HG03066 (cell line): ENCODE results near the gene FAM153A.
"Not testable (repeated sequence)": the region's sequence is repeated elsewhere in the genome, so short reads cannot be mapped to it uniquely, and the experiment has no call there.

Experiments
- ATAC-seq: cut with Tn5 transposase; IDR thresholded peaks from one replicate; pipeline ENCODE4 v1.9.1; 2021; ENCODE audit warnings: low read depth; ENCODE audit not compliant: unreplicated experiment

The FAM153A gene

DNA sequence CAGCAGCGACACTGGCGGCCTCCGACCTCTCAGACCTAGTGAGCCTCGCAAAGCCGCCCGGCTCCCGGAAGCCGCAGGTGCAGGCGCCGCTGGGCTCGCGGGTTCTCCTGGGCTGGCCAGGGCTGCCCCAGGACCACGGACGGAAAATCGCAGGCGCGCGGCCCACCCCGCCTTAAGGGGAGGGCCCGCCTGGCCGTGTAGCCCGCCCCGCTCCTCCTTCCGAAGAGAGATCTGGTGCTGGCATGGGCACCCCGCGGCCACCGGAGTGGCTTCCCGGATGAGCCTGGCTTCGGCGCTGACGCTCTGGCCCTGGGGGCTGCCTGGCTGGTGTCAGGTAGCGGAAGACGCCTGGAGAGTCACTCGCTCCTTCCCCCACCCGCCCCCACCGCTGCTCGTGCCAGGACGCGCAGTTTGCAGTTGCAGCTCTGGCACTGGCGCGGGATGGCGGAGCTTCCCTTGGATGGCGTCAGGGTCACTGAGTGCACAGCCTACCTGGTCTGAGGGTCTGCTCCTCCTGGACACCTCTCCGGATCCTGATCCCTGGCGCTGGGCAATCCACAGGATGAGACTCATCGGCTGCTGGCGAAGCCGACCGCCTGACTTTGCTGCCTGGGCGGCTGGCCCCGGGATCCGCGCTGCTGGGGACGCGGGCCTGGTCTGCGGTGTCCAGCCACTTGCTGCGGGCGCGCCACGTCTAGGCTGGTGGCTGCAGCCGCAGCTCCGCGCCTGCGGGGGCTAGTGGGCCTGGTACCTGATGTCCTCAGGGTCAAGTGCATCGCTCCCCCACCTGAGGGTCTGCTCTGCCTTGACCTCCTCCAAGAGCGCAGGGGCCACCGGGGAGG is at the start of gene FAM153A:
Gene FAM153A (minus strand): TSS at position 108 of the 842 bp plus-strand sequence.
- not testable (repeated sequence) for ATAC-seq

DNA sequence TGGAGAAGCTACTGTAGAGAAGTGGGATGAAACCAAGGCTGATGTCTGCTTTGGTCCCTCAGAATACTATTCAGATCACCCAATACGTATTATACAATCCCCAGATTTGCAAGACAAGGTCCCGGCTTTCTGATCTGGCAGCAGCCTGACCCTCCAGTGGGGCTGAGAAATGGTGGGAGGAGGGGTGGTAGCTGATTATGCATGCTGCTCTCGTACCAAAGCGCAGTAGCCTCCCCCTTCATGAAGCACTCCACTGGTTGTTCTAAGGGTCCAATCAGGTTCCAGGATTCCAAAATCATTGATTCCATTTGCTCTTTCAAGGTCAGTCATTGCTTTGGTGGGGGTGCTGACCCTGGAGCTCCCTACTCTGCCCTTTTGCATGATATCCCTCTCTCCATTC is 49.6 kb upstream of the FAM153A start:
- ATAC-seq = not testable (repeated sequence)

GRCh38 chr5:177826073-177826472 is 43.4 kb upstream of the FAM153A start:
- ATAC-seq = not testable (repeated sequence)

GRCh38 chr5:177824776-177825175 is 42.1 kb upstream of the FAM153A start:
- not testable (repeated sequence) for ATAC-seq

DNA sequence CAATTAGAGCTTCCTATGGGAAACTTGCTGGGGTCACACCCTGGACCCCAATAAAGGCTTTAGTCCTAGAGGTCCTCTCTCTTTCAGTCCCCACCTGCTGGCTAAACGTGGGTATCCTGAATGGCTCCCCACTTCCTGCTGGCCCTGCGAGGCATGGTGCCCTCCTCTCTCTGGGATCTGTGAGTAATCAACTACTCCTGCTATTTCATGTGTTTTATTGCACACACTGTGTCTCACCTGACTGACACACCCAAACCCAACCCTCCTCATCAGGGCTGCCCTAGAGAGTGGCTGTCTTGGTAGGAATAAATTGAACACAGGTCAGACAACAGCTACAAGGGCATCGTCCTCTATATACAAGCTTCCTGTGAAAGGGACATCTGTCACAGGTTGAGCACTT is 39.8 kb upstream of the FAM153A start:
- not testable (repeated sequence) for ATAC-seq

DNA sequence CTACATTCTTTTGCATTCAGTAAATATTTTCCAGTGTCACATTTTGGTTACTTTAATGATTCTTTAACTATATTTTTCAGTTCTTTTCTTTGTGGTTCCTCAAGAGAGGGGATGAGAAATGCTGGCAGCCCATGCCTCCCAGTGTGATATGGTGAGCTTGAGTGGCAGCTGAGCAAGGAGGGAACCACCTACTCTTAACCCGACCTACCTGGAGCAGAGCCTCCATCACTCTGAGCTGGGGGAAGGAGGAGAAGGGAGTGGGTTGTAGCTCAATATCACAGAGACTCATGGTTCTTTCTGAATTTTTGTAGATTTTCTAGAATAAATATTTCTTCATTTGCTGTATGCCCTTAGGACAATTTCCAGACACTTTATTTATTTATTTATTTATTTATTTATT is 37.0 kb upstream of the FAM153A start:
- ATAC-seq = not testable (repeated sequence)

- not testable (repeated sequence) for ATAC-seq
These were observed 30.2 kb upstream of the FAM153A start for GRCh38 chr5:177812814-177813425.

DNA sequence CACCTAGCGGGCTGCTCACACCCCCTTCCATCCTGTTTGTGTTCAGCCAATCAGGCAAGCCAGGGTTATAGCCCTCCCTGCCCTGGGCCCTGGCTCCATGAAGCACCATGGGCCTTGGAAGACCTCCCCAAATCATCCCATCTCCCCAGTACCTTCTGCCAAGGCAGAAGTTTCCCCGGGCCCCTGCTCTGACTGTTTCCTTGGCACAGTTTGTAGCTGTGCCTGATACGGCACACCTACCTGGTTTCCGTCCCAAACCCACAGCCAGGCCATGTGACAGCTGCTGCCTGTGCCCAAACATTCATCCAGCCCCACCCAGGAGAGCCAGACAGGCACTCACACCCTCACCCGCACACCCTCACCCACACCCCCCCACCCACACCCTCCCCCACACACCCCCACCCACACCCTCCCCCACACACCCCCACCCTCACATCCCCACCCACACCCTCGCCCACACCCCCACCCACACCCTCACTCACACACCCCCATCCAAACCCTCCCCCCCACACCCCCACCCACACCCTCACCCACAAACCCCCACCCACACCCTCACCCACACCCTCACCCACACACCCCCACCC is 29.6 kb upstream of the FAM153A start:
- ATAC-seq = not testable (repeated sequence)

GRCh38 chr5:177809209-177809913 is 26.7 kb upstream of the FAM153A start:
- ATAC-seq = not testable (repeated sequence)

DNA sequence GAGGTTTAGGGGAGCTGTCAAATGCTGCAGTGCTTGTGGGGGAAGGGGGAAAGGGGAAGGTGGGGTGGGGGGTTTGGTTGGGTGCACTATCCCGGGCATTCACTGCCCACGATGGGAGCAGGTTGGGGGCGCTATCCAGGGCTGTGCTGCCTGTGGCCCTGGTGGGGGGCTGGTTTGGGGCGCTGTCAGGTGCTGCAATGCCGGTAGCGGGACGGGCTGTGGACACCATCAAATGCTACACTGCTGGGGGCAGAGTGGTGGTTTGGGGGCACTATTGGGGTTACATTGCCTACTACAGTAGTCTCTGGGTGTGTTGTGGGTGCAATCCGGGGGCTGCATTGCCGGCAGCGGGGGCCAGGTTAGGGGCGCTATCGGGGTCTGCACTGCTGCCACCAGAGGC is 25.7 kb upstream of the FAM153A start:
- ATAC-seq = not testable (repeated sequence)

GRCh38 chr5:177807265-177807664 is 24.6 kb upstream of the FAM153A start:
- ATAC-seq = not testable (repeated sequence)

DNA sequence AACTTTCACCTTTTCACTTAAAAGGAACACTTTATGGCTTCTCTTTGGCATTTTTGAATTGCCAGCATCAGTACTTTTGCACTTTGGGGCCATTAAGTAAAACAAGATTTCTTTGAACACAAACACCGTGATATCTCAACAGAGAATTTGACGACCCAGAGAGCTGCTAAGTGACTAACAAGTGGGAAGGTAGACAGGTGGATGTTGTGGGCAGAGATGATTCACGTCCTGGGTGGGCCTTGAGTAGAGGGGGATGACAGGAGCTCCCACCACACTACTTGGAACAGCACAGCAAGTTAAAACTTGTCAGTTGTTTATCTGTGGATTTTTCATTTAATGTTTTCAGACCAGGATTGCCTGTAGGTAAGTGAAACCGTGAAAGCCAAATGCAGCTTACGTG is 18.7 kb upstream of the FAM153A start:
- ATAC-seq = not testable (repeated sequence)

DNA sequence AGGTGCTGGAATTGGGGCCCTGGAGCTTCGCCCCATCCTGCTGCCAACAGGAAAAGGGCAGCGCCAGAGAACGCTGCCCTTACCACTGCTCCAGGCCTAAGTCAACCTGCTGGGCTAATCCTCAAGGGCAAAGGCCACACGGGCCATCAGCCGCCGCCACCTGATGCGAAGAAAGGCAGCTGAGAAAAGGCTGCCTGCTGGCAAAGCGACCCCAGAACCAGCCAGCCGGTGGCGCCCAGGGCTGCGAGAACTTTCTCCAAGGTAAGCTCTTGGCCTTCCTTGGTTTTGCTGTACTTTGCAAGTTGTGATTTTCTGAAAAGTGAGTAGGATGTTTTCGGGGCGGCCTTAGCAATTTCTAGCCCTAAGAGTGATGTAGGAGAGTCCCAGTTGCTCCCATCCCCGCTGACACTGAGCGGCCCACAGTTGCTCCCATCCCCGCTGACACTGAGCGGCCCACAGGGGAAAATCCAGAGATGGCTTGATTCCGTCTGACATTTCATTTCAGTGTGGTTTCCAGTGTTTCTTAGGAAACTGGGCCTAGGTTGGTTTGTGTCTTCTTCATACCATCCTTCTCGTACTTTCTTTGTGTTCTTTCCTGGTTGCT is 15.6 kb upstream of the FAM153A start:
- ATAC-seq = not testable (repeated sequence)

DNA sequence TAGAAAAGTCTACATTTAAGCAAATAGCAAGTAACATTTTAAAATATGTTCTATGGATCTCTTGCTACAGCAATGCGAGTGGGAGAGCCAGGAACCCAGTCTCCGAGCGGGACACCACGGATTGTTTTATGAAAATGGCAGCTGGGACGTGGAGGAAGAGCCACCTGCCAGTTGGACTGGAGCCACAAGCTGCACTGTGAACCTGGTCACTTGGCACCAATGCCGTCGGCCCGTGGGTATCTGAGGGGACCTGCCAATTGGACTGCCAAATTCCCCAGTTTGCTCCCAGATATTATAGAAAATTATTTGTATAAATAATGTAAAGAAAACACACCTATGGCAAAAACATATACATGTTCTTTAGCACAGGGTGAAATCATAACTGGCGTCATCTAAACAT is 10.6 kb upstream of the FAM153A start:
- not testable (repeated sequence) for ATAC-seq

DNA sequence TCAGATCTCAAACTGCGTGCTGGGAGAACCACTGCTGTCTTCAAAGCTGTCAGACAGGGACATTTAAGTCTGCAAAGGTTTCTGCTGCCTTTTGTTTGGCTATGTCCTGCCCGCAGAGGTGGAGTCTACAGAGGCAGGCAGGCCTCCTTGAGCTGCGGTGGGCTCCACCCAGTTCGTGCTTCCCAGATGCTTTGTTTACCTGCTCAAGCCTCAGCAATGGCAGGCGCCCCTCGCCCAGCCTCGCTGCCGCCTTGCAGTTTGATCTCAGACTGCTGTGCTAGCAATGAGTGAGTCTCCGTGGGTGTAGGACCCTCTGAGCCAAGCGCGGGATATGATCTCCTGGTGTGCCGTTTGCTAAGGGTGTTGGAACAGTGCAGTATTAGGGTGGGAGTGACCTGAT is 8.9 kb upstream of the FAM153A start:
- ATAC-seq = not testable (repeated sequence)

- ATAC-seq = not testable (repeated sequence)
These were observed 530 bp downstream of the FAM153A start for GRCh38 chr5:177782169-177782568.

- not testable (repeated sequence) for ATAC-seq
These were observed 11.5 kb downstream of the FAM153A start for GRCh38 chr5:177771206-177771605.

GRCh38 chr5:177770646-177771045 is 12.1 kb downstream of the FAM153A start:
- not testable (repeated sequence) for ATAC-seq

DNA sequence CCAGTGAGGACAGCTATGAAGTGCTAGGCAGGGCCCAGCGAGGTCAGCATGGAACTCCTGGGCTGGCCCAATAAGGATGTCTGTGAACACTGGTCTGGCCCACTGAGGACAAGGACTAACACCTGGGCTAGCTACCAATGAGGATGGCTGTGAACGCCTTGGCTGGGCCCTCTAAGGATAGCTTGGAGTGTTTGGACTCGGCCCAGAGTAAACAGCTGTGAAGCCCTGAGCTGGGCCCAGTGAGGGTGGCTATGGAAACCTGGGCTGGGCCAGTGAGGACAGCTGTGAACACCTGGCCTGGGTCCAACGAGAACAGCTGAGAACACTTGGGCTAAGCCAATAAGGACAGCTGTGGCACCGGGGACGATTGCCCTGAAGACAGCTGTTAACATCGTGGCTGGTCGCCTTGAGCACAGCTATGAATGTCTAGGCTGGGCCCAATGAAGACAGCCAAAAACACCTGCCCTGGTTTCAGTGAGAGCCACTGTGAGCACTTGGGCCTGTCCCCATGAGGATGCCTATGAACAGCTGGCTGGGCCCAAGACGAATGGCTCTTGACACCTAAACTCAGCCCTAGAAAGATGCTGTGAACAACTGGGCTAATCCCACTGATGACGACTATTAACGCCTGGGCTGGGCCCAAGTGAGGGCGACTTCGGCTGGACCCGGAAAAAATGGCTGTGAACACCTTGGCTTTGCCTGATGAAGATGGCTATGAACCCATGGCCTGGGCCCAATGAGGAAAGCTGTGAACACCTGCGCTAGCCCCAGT is 18.8 kb downstream of the FAM153A start:
- ATAC-seq = not testable (repeated sequence)

DNA sequence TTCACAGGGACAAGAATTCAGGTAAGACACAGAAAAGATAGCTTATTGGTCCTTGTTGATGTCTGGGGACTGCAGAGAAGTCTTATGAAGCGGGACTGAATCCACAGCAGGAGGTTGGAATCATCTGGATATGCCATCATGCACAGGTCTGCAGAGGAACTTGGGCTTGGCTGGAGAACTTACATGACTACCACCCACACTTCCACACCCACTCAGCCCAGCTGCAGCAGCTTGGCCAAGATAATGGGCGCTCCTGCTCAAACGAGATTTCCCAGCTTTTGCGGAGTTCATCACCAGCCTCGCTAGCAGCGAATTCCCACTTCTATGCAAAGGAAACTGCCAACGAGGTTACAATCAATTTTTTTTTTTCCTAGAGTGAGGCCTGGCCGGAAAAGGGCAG is 21.7 kb downstream of the FAM153A start:
- ATAC-seq = not testable (repeated sequence)
